Spleen (tissue), 7 donors: ENCODE measurements around the gene CPSF3.

Experiments
- POLR2A ChIP-seq, 3 donors: fragments of 450-650 bp; IDR thresholded peaks; one replicate each; pipeline ENCODE4 v1.5.1; 2017; ENCODE audit warnings: antibody characterized with exemption in 3 of 3, mild to moderate bottlenecking in 1 of 3
- POLR2AphosphoS5 ChIP-seq, 3 donors: sonication (generic); formaldehyde crosslinking; IDR thresholded peaks; one replicate each; pipeline ENCODE4 v1.5.1; 2017; ENCODE audit warnings: antibody characterized with exemption in 3 of 3
- TF ChIP-seq, protein P1 (sequence below), 11 experiments: fragments of 200-600 bp in 7 of 11; fragments of 450-650 bp in 4 of 11; sonication (generic) in 4 of 11; IDR thresholded peaks in 8 of 11; conservative IDR thresholded peaks in 3 of 11; 1 replicate in 7 of 11; 2 replicates in 4 of 11; pipeline versions ENCODE4 v1.4.0 to v1.8.0; 2016 to 2021; ENCODE audit warnings: antibody characterized with exemption in 11 of 11, inconsistent platforms in 4 of 11, mild to moderate bottlenecking in 1 of 11
- donor health status: DM: no; HTN: no; CAD: no; lungs with moderate emphysema.
- donor health status: DM: no; HTN: no; CAD: no.
- donor health status: DM: no; HTN: no; CAD: no.

DNA sequence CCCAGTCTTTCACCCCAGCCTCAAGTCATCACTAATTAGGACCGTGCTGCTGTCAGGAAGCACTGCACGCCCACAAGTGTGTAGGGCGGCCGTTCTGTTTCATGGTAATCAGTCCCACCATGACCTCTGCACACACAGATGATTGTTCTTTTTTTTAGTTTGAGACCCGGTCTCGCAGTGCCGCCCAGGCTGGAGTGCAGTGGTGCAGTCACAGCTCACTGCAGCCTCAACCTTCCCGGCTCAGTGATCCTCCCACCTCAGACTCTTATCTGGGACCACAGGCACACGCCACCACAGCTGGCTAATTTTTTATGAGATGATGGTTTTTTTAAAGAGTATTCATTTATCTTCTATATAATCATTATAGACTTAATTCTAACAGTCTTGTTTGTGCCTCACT lies 49.1 kb downstream of the CPSF3 start:
- TF ChIP-seq POLR2A (IDR thresholded peaks at IDR 0.05) (no peak), POLR2AphosphoS5 (IDR thresholded peaks at IDR 0.05) (no peak)
- TF ChIP-seq, protein P1, sequence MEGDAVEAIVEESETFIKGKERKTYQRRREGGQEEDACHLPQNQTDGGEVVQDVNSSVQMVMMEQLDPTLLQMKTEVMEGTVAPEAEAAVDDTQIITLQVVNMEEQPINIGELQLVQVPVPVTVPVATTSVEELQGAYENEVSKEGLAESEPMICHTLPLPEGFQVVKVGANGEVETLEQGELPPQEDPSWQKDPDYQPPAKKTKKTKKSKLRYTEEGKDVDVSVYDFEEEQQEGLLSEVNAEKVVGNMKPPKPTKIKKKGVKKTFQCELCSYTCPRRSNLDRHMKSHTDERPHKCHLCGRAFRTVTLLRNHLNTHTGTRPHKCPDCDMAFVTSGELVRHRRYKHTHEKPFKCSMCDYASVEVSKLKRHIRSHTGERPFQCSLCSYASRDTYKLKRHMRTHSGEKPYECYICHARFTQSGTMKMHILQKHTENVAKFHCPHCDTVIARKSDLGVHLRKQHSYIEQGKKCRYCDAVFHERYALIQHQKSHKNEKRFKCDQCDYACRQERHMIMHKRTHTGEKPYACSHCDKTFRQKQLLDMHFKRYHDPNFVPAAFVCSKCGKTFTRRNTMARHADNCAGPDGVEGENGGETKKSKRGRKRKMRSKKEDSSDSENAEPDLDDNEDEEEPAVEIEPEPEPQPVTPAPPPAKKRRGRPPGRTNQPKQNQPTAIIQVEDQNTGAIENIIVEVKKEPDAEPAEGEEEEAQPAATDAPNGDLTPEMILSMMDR (IDR thresholded peaks at IDR 0.05 in 8 of 11, conservative IDR thresholded peaks at IDR 0.05 in 3 of 11): no peak
